Measurements from ENCODE around the gene MBTPS1.

MBTPS1 gene

DNA sequence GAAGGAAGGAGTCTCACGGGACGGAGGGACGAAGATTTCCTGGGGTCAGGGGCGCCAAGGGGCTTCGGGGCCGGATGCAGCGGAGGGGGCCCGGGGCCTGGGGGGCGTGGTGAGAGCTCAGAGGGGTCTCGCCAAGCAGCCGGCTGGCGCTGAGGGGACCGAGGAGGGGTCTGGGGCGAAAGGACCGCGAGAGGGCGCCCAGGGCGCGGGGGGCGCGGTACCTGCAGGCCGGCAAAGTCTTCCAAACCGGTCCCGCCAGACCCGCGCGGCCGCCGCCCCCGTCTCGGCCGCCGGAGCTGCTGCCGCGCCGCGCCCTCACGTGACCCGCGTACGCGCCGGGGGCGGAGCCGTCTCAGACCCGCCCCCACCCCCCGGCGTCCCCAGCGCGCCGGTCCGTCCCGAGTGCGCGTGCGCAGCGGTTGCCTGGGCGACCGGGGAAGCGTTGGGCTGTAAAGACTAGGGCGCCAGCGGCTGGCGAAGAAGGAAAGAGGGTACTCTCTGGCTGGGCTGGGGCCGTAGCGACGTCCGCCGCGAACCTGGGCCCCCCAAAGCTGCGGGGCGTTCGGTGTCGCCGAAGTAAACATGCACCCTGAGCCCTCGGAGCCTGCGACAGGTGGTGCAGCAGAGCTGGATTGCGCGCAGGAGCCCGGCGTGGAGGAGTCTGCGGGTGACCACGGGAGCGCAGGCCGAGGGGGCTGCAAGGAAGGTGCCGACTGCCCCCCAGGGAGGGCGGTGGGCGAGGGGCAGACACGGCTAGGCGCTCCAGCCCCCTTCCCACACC lies 28.3 kb upstream of the MBTPS1 start, which contains the start of the genes DNAAF1 and HSDL1:
TSS of gene DNAAF1 (plus strand) at position 450 of the 781 bp plus-strand sequence. CDS start at position 583, 133 bp downstream.
TSS of gene HSDL1 (minus strand) at position 319 of the 781 bp plus-strand sequence. CDS start 13,856 bp downstream, outside the sequence.
- TF ChIP-seq ZNF384 (IDR thresholded peaks at IDR 0.05) (no peak), L3MBTL2 (conservative IDR thresholded peaks at IDR 0.05) (peak; percentile 38; the same call in 1 of the 2 replicates), FOXM1 (IDR thresholded peaks at IDR 0.05; ENCODE audit: borderline replicate concordance) (peak; percentile 41; the same call in 1 of the 2 replicates)
- POLR2A ChIA-PET: interaction anchor here (0.7 to 2.6 kb wide), 3 partner anchors 28 to 61 kb away, joined by 3 to 15 read pairs (median 3); partner anchors contain the start of gene MBTPS1
- peak; percentile 96 for DNase-seq (ENCODE audit: extremely low spot score)
- CTCF ChIA-PET: interaction anchor here (0.6 to 1.3 kb wide), 3 partner anchors 11 to 42 kb away, joined by 3 to 5 read pairs (median 4); no protein-coding TSS in a partner anchor

DNA sequence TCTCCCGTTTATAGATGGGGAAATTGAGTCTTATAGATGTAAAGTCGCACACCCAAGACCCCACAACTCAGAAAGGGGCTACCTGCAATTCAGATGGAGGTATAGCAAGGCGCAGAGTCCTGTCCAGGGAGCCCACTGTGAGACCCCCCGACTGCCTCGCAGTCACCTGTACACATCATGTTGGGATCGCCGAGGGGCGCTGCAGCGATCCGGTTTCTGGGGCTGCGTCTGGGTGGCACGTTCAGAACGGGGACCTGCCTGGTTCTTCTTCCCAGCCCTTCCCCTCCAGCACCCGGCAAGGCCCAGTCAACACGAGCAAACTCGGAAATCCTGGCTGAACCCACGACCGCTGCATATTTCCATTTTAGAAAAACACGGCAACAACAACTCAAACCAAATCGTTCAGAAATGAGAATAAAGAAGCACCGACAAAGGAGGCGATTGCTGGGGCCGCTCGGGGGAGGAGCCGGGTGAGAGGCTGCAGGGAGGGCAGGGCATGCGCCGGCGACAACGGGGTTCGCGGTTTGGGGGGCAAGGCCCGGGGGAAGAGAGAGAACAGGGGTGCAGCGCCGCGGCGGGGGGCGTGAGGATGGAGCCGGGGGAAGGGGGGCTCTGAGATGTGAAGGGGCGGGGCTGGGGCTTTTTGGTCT lies 27.6 kb upstream of the MBTPS1 start:
- DNase-seq (ENCODE audit: extremely low spot score): no peak
- TF ChIP-seq ZNF384 (IDR thresholded peaks at IDR 0.05): no peak
- no peak for TF ChIP-seq FOXK2 (IDR thresholded peaks at IDR 0.05)
- ChIA-PET CTCF (interaction anchor here (0.6 to 1.3 kb wide), 4 partner anchors 12 to 88 kb away, joined by 3 to 5 read pairs (median 4); no protein-coding TSS in a partner anchor), POLR2A (interaction anchor here (0.9 to 2.6 kb wide), 2 partner anchors 12 to 28 kb away, joined by 3 to 15 read pairs; partner anchors contain the start of gene MBTPS1)

DNA sequence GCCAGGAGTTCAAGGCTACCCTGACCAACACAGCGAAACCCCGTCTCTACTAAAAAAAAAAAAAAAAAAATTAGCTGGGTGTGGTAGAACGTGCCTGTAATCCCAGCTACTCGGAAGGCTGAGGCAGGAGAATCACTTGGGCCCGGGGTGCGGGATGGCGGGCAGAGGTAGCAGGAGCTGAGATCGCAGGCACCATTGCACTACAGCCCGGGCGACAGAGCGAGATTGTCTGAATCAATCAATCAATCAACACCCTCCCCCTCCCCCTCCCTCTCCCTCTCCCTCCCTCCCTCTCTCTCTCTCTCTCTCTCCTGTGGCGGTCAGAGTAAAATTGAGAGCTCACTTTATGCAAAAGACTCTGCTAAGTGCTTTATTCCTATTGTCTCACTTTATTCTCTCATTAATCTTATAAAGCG lies 27.1 kb upstream of the MBTPS1 start:
- ChIA-PET CTCF (interaction anchor here (0.6 to 1.0 kb wide), 2 partner anchors 42 to 89 kb away, joined by 3 to 4 read pairs; no protein-coding TSS in a partner anchor), POLR2A (interaction anchor here (0.9 to 2.6 kb wide), 2 partner anchors 11 to 27 kb away, joined by 3 to 15 read pairs; partner anchors contain the start of gene MBTPS1)
- TF ChIP-seq, protein P1, sequence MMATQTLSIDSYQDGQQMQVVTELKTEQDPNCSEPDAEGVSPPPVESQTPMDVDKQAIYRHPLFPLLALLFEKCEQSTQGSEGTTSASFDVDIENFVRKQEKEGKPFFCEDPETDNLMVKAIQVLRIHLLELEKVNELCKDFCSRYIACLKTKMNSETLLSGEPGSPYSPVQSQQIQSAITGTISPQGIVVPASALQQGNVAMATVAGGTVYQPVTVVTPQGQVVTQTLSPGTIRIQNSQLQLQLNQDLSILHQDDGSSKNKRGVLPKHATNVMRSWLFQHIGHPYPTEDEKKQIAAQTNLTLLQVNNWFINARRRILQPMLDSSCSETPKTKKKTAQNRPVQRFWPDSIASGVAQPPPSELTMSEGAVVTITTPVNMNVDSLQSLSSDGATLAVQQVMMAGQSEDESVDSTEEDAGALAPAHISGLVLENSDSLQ (IDR thresholded peaks at IDR 0.05): peak; percentile 79
- peak; percentile 75 for TF ChIP-seq ZNF384 (IDR thresholded peaks at IDR 0.05)
- TF ChIP-seq FOXA1 (IDR thresholded peaks at IDR 0.05): no peak
- no peak for DNase-seq (ENCODE audit: extremely low spot score)

DNA sequence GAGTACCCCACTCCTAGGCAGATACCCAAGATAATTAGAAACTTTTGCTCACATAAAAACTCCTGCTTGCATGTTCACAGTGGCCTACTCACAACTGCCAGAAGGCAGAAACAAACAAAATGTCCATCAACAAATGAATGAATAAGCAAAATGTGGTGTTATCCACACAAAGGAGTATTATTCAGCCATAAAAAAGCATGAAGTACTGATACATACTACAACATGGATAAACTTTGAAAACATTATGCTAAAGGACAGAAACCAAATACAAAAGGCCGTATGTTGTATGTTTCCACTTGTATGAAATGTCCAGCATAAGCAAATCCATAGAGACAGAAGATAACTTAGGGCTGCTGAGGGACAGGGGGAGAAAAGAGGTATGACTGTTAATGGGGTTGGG lies 26.3 kb upstream of the MBTPS1 start:
- no peak for TF ChIP-seq SUZ12 (IDR thresholded peaks at IDR 0.05)
- TF ChIP-seq NFRKB (IDR thresholded peaks at IDR 0.05): no peak
- TF ChIP-seq ARNT (IDR thresholded peaks at IDR 0.05): no peak
- no peak for TF ChIP-seq SP1 (IDR thresholded peaks at IDR 0.05)
- TF ChIP-seq FOXK2 (IDR thresholded peaks at IDR 0.05): no peak
- TF ChIP-seq ZNF384 (IDR thresholded peaks at IDR 0.05): no peak
- no peak for TF ChIP-seq TARDBP (IDR thresholded peaks at IDR 0.05)
- TF ChIP-seq, protein P1 (IDR thresholded peaks at IDR 0.05): no peak
- no peak for TF ChIP-seq BHLHE40 (IDR thresholded peaks at IDR 0.05; ENCODE audit: borderline replicate concordance)
- no peak for TF ChIP-seq HDGF (IDR thresholded peaks at IDR 0.05; ENCODE audit: borderline replicate concordance)
- no peak for TF ChIP-seq ELF4 (IDR thresholded peaks at IDR 0.05)
- no peak for TF ChIP-seq L3MBTL2 (conservative IDR thresholded peaks at IDR 0.05)
- TF ChIP-seq FOXM1 (IDR thresholded peaks at IDR 0.05; ENCODE audit: borderline replicate concordance): no peak
- no peak for TF ChIP-seq FOXA1 (IDR thresholded peaks at IDR 0.05)
- TF ChIP-seq CTBP1 (IDR thresholded peaks at IDR 0.05; ENCODE audit: borderline replicate concordance): no peak
- TF ChIP-seq LEF1 (IDR thresholded peaks at IDR 0.05; ENCODE audit: borderline replicate concordance): no peak
- ChIA-PET POLR2A (interaction anchor here (0.9 to 2.6 kb wide), 2 partner anchors 10 to 27 kb away, joined by 3 to 15 read pairs; partner anchors contain the start of gene MBTPS1), CTCF (interaction anchor here (1.0 kb wide), 1 partner anchor 43 kb away, joined by 4 read pairs; no protein-coding TSS in a partner anchor)
- no peak for DNase-seq (ENCODE audit: extremely low spot score)

DNA sequence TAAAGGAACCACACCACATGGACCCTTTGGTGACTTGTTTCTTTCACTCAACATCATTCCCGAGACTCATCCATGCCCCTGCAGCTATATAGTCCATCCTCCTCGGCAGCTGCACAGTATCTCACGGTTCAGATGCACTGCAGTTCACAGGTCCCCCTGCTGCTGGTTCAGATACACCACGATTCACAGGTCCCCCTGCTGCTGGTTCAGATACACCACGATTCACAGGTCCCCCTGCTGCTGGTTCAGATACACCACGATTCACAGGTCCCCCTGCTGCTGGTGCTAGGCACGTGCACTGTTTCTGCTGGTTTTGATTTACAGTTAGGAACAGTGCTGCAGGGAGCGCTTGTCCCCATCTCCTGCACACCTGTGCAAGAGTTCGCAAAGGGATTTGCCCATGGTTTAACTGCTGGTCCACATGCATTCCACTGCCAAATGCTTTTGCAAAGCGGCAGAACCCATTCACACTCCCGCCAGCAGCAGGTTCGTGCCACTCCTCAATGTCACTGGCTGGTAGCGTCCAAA lies 24.5 kb upstream of the MBTPS1 start:
- CTCF ChIA-PET: interaction anchor here (1.1 kb wide), 1 partner anchor 46 kb away, joined by 3 read pairs; no protein-coding TSS in a partner anchor
- no peak for DNase-seq (ENCODE audit: extremely low spot score)
- POLR2A ChIA-PET: interaction anchor here (1.9 kb wide), 1 partner anchor 24 kb away, joined by 9 read pairs; the partner anchor contains the start of gene MBTPS1
- TF ChIP-seq ZNF384 (IDR thresholded peaks at IDR 0.05): no peak
- TF ChIP-seq, protein P1 (IDR thresholded peaks at IDR 0.05): 0 out of 2 replicates have a peak, but pooled peaks have one; percentile 50

DNA sequence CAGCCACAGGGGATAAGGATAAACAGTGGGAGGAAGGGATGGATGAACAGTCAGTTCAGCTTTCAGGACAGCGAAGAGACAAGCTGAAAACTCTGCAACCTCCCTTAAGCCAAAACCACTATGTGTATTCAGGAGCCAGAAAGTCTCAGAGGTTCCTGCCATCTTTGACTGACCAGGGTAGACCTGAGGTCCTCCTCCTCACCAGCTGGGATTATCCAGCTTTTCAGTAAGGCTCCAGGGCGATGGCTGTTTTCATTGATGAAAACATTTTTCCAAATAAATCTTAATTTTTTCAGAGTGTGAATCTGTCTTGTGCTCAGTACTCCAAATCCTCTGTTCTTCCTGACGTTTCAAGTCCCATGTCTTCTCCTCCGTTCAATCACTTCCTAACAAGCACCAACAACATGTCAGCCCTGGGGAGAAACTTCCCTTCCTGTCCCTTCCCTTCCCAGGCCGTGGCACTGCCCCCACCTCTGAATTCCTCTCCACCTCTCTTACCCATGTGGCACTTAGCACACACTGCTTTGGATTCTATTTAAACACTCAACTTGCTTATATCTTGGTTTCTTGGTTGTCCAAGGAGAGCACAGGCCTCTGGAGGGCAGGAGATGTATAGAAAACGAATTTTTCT lies 23.0 kb upstream of the MBTPS1 start:
- TF ChIP-seq BHLHE40 (IDR thresholded peaks at IDR 0.05; ENCODE audit: borderline replicate concordance): no peak
- no peak for TF ChIP-seq SP1 (IDR thresholded peaks at IDR 0.05)
- TF ChIP-seq LEF1 (IDR thresholded peaks at IDR 0.05; ENCODE audit: borderline replicate concordance): no peak
- no peak for TF ChIP-seq FOXM1 (IDR thresholded peaks at IDR 0.05; ENCODE audit: borderline replicate concordance)
- TF ChIP-seq ELF4 (IDR thresholded peaks at IDR 0.05): no peak
- ChIA-PET CTCF (interaction anchor here (0.9 kb wide), 1 partner anchor 50 kb away, joined by 3 read pairs; no protein-coding TSS in a partner anchor), POLR2A (interaction anchor here (0.9 to 4.9 kb wide), 2 partner anchors 17 to 23 kb away, joined by 3 to 36 read pairs; partner anchors contain the start of gene MBTPS1)
- no peak for DNase-seq (ENCODE audit: extremely low spot score)

Data from HEK293T (cell line).